ENCODE measurements around the gene FLRT1.

FLRT1 gene

DNA sequence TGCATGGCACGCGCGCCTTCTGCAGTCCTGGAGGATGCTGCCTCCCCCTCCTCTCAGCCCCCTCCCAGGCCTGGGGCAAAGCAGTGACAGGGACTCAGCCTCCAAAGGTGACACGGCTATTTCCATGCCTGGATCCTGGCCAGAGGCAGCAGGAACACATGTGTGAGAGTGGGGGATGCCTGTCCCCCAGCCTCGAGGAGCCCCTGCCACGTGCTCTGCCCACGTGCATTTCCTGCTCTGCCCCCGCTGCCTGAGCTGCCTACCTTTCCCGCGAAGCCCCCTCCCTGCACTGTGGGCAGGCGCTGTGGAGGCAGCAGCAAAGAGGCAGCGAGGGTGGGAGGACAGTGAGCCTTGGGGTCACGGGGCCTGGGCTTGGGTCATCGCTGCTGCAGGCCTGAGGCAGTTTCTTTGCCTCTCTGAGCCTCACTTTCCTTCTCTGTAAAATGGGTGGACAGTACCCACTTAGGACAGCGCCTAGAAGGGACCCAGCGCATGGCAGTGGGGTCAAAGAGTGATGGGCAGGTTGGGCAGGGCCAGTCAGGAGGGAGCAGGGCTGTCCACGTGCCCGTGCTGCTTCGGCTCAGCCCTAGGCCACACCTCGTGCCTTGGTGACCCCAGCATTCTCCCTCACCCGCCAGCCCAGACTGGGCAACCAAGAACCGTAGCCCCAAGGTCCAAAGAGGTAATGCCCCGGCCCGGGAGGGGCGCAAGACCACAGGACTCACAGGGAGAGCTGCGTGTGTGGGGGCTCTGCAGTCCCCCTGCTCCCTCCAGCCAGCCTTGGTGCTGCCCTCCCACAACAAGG lies 48.6 kb downstream of the FLRT1 start:
- TF ChIP-seq EP300 (IDR thresholded peaks at IDR 0.05; ENCODE audit: borderline replicate concordance) = no peak
- no peak for TF ChIP-seq CREB1 (IDR thresholded peaks at IDR 0.05; ENCODE audit: low read depth)
- TF ChIP-seq TEAD4 (IDR thresholded peaks at IDR 0.05) = no peak
- TF ChIP-seq TCF12 (IDR thresholded peaks at IDR 0.05; ENCODE audit: low read depth) = no peak
- no peak for TF ChIP-seq FOXM1 (IDR thresholded peaks at IDR 0.05; ENCODE audit: borderline replicate concordance, low read depth)
- TF ChIP-seq ZBTB7A (IDR thresholded peaks at IDR 0.05; ENCODE audit: low read depth) = no peak
- no peak for TF ChIP-seq CEBPB (IDR thresholded peaks at IDR 0.05)
- TF ChIP-seq, protein P1, sequence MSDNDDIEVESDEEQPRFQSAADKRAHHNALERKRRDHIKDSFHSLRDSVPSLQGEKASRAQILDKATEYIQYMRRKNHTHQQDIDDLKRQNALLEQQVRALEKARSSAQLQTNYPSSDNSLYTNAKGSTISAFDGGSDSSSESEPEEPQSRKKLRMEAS (IDR thresholded peaks at IDR 0.05) = no peak

DNA sequence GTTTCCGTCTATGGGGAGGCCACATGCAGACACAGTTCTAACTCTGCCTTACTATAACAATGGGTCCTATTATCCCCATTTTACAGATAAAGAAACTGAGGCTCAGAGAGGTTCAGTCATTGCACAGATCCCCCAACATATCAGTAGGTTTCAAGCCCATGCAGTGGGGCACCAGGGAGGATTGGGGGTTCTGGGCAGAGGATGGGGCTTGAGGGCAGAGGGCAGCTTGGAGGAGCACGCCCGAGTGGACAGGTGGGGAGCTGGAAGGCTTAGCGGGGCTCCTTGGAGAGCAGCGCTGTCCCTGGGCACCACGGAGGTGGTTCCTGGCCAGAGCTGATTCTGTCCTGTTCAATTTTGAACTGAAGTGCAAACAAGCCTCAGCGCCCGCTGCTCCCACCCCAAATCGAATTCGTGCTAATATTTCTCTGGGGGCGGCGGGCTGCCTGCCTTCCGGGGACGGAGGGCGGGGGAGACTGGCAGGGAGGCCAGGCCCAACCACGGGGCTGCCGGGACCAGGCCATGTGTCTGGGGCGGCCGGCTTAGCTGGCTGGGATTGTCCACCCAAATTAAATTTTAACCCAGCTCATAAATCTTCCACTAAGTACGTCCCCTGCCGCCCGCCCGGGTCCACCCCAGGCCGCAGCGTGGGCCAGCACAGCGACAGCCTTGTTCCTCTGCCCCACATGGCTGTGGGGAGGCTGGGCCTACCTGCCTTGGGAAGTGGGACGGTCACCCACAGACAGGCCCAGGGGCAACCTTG lies 49.4 kb downstream of the FLRT1 start:
- TF ChIP-seq FOXM1 (IDR thresholded peaks at IDR 0.05; ENCODE audit: borderline replicate concordance, low read depth) (no peak), TAF1 (IDR thresholded peaks at IDR 0.05; ENCODE audit: low read depth) (no peak)

Measured in Ishikawa (cell line).